CD4-positive, alpha-beta T cell treated with Interleukin-21 for 1 hour (primary cell): ENCODE data around the gene SULT1C2.
"Not testable (repeated sequence)": the region's sequence is repeated elsewhere in the genome, so short reads cannot be mapped to it uniquely, and the experiment has no call there.

Experiments used
- DNase-seq: peaks from one replicate; pipeline ENCODE4 v3.0.0-alpha.2; 2020

SULT1C2 gene

DNA sequence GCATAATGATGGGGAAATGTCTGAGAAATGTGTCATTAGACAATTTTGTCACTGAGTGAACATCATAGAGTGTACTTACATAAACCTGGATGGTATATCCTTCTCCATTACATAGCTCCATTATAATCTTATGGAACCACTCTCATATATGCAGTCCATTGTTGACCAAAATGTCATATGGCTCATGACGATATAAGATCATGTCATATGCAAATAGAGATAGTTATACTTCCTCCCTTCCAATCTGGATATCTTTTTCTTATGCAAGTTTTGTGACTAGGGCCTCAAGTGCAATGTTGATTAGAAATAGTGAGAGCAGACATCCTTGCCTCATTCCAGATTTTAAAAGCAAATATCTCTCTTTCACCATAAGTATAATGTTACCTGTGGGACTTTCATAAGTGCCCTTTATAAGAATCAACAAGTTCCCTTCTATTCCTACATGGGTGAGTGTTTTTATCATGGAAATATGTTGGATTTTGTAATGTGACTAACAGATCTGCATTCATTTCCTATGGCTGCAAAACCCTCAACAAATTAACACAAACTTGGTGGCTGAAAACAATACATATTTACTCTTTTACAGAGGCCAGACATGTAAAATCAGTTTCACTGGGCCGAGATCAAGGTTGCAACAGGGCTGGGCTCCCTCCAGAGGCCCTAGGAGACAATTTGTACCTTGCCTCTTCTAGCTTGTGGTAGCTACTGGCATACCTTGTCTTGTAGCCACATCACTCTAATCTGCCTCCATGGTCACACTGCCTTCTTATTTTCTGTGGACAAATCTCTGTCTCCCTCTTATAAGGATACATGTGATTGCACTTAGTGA lies 67.4 kb downstream of the SULT1C2 start:
- DNase-seq = no peak

DNA sequence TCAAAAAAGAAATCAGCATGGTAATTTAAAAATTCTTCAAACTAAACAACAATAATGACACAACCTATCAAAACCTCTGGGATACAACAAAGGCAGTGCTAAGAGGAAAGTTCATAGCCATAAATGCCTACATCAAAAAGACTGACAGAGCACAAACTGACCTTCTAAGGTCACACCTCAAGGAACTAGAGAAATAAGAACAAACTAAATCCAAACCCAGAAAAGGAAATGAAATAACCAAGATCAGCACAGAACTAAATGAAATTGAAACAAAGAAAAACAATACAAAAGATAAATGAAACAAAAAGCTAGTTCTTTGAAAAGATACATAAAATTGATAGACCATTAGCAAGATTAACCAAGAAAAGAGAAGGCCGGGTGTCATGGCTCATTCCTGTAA lies 70.6 kb downstream of the SULT1C2 start:
- DNase-seq = not testable (repeated sequence)
